Tongue (tissue), 2 donors: ENCODE measurements around the gene HHAT. TPM values are rescaled to one million over a fixed set of nuclear protein-coding genes. Genes with fewer than 3 reads are reported as not detected.
A peak's percentile ranks its signal among the peaks of the same experiment; 100 is the strongest.

Experiments used
- DNase-seq: peaks from one replicate; pipeline ENCODE4 v3.0.0-alpha.2; 2015
- total RNA-seq: library from RNA; depleted of rRNA; stranded (reverse); fragments of >200 nt; gene quantifications from one replicate; pipeline ENCODE4 v1.2.3, GENCODE V29; 2014

HHAT gene
- total RNA-seq, 1 donor from 2014 or later, result 8.3 TPM

GRCh38 chr1:210360852-210361477 lies 32.3 kb downstream of the HHAT start:
- peak; percentile 72 for DNase-seq

- no peak for DNase-seq
Measured at GRCh38 chr1:210361665-210362064, 33.0 kb downstream of the HHAT start.

GRCh38 chr1:210362526-210362925 lies 33.8 kb downstream of the HHAT start:
- peak; percentile 39 for DNase-seq

GRCh38 chr1:210363119-210363518 lies 34.4 kb downstream of the HHAT start:
- DNase-seq, result no peak

GRCh38 chr1:210364479-210364878 lies 35.8 kb downstream of the HHAT start:
- peak; percentile 45 for DNase-seq

- DNase-seq, result no peak
Measured at GRCh38 chr1:210366767-210367166, 38.1 kb downstream of the HHAT start.

- DNase-seq, result no peak
Measured at GRCh38 chr1:210367566-210367965, 38.9 kb downstream of the HHAT start.

GRCh38 chr1:210369425-210369824 lies 40.7 kb downstream of the HHAT start:
- DNase-seq, result no peak

GRCh38 chr1:210371916-210372315 lies 43.2 kb downstream of the HHAT start:
- no peak for DNase-seq

GRCh38 chr1:210372491-210372890 lies 43.8 kb downstream of the HHAT start:
- DNase-seq, result no peak

- DNase-seq, result no peak
Measured at GRCh38 chr1:210372931-210373627, 44.4 kb downstream of the HHAT start.

- DNase-seq, result no peak
Measured at GRCh38 chr1:210373628-210373877, 44.9 kb downstream of the HHAT start.

GRCh38 chr1:210373878-210374599 lies 45.3 kb downstream of the HHAT start:
- DNase-seq, result peak; percentile 16

- no peak for DNase-seq
Measured at GRCh38 chr1:210374600-210374953, 45.9 kb downstream of the HHAT start.

GRCh38 chr1:210376836-210377372 lies 48.2 kb downstream of the HHAT start:
- no peak for DNase-seq

GRCh38 chr1:210377731-210378333 lies 49.1 kb downstream of the HHAT start:
- no peak for DNase-seq

- no peak for DNase-seq
Measured at GRCh38 chr1:210378736-210379135, 50.0 kb downstream of the HHAT start.

- no peak for DNase-seq
Measured at GRCh38 chr1:210381934-210382333, 53.2 kb downstream of the HHAT start.

- DNase-seq, result no peak
Measured at GRCh38 chr1:210384625-210385024, 55.9 kb downstream of the HHAT start.

GRCh38 chr1:210385228-210385627 lies 56.5 kb downstream of the HHAT start:
- DNase-seq, result no peak

- peak; percentile 27 for DNase-seq
Measured at GRCh38 chr1:210394281-210394821, 65.6 kb downstream of the HHAT start.

GRCh38 chr1:210396541-210396940 lies 67.8 kb downstream of the HHAT start:
- no peak for DNase-seq

GRCh38 chr1:210397252-210397651 lies 68.5 kb downstream of the HHAT start:
- DNase-seq, result no peak
